ENCODE measurements around the gene CELF1. TPM values are rescaled to one million over a fixed set of nuclear protein-coding genes. Genes with fewer than 3 reads are reported as not detected.

Gene CELF1
- total and polyA plus RNA-seq, 2 of the 4 experiments (the other 2 are of a cell fraction): 63.3 to 135 TPM

- peak overlapping the region; percentile 51; the same call in 1 of the 2 replicates for H3K27ac ChIP-seq (ENCODE audit: insufficient read depth, low read length)
- H4K20me1 ChIP-seq (ENCODE audit: insufficient read depth, low read length): peaks cover 83% of the 10 kb centered on the region
- ChIA-PET CTCF (interaction anchor here (1.8 to 2.1 kb wide), 2 partner anchors 10 to 14 kb away, joined by 6 read pairs; no protein-coding TSS in a partner anchor), POLR2A (ENCODE audit: unreplicated experiment) (no interaction called here)
- H3K18ac ChIP-seq (ENCODE audit: low read depth, low read length): peak overlapping the region; percentile 47; the same call in 1 of the 2 replicates
- peak overlapping the region; percentile 1; the same call in 1 of the 2 replicates for H2AK5ac ChIP-seq (ENCODE audit: low read depth, low read length)
- H3K9me1 ChIP-seq (ENCODE audit: insufficient read depth, low read length): peaks cover 5% of the 10 kb centered on the region
- no peak overlapping the region for H4K91ac ChIP-seq (ENCODE audit: insufficient read depth, low read depth, low read length)
- peak overlapping the region; percentile 45 for H2AK9ac ChIP-seq (replicated peaks; ENCODE audit: low read depth, low read length, poor library complexity)
- no peak overlapping the region for H3K4me3 ChIP-seq (ENCODE audit: insufficient read depth, low read depth, low read length)
- in situ Hi-C loops (cut with MboI; ENCODE audit: low sequenced_read_pairs): no loop called here
- WGBS, 2 experiments (ENCODE audit: extremely low coverage in 2 of 2, insufficient read length in 1 of 2): no CpG with 5 or more reads among the region's 3 CpGs
- H3K4ac ChIP-seq (ENCODE audit: low read depth, low read length): peak overlapping the region; percentile 23
- TF ChIP-seq USF2 (IDR thresholded peaks at IDR 0.05; ENCODE audit: low read depth, low read length) (0 out of 2 replicates have a peak, but pooled peaks have one; percentile 4), CTCF (conservative IDR thresholded peaks at IDR 0.05; ENCODE audit: low read depth, low read length) (no peak), BHLHE40 (IDR thresholded peaks at IDR 0.05; ENCODE audit: low read depth, low read length) (peak; percentile 76), MXI1 (IDR thresholded peaks at IDR 0.05; ENCODE audit: borderline replicate concordance, low read depth, low read length) (peak; percentile 57; the same call in 1 of the 2 replicates), FOS (IDR thresholded peaks at IDR 0.05; ENCODE audit: low read depth, low read length) (peak; percentile 93)
- no peak overlapping the region for H4K5ac ChIP-seq (ENCODE audit: low read depth, low read length)
- H2BK120ac ChIP-seq (ENCODE audit: low read depth, low read length): peak overlapping the region; percentile 5; the same call in 1 of the 2 replicates
- no peak overlapping the region for H2AFZ ChIP-seq (replicated peaks; ENCODE audit: low read length, poor library complexity)
- H3K36me3 ChIP-seq (ENCODE audit: control insufficient read depth, insufficient read depth, low read length): no peaks in the 10 kb centered on the region; the same call in 1 of the 2 replicates
- peaks cover 14% of the 10 kb centered on the region for H3K4me1 ChIP-seq (ENCODE audit: control insufficient read depth, insufficient read depth, low read length)
- H4K8ac ChIP-seq (ENCODE audit: low read depth in 2 of 2, low read length in 2 of 2): no peak overlapping the region
- no peaks in the 10 kb centered on the region for H3K27me3 ChIP-seq (ENCODE audit: control insufficient read depth, insufficient read depth, low read length)
- H3K9me3 ChIP-seq (ENCODE audit: control insufficient read depth, insufficient read depth, low read length): no peaks in the 10 kb centered on the region
- BruUV-seq (replicated peaks): no TSS peak
- H2BK5ac ChIP-seq (ENCODE audit: low read depth, low read length, poor library complexity, severe bottlenecking): peak overlapping the region; percentile 81
- H3K79me1 ChIP-seq (ENCODE audit: low read depth in 1 of 2, low read length in 2 of 2): peaks cover 5 to 62% of the 10 kb centered on the region in 2 experiments; a peak in 3 of 4 replicates
- no peak overlapping the region; the same call in 1 of the 2 replicates for H3K23ac ChIP-seq (ENCODE audit: low read depth, low read length)
- dilution Hi-C loops (cut with HindIII; ENCODE audit: low sequenced_read_pairs, unreplicated experiment): no loop called here
- intact Hi-C loops (cut with micrococcal nuclease): no loop called here
- DNase-seq: peak; percentile 87
- no peak overlapping the region for H3K9ac ChIP-seq (ENCODE audit: low read depth, low read length)
- peak overlapping the region; percentile 91 for H3K4me2 ChIP-seq (ENCODE audit: low read depth, low read length)
- no peak overlapping the region for H2BK20ac ChIP-seq (ENCODE audit: low read depth, low read length)
- H3K56ac ChIP-seq (ENCODE audit: extremely low read depth, insufficient read depth, low read length): no peak overlapping the region
- ATAC-seq (ENCODE audit: low read depth): peak; percentile 91
- no peak overlapping the region for H2BK15ac ChIP-seq (ENCODE audit: low read depth, low read length)
- peak overlapping the region; percentile 54; the same call in 1 of the 2 replicates for H3K14ac ChIP-seq (replicated peaks; ENCODE audit: low read depth, low read length)
Observed at GRCh38 chr11:47523490-47524225, 29.3 kb downstream of the CELF1 start.

All from IMR-90 (cell line).